Heart left ventricle (tissue), 13 donors: ENCODE results near the gene ATP7B.

ENCODE experiments used
- CTCF ChIP-seq, 12 donors: fragments of 200-600 bp; sonication (generic) in 4 of 12; IDR thresholded peaks; one replicate each; pipeline versions ENCODE4 v1.5.0 to v1.8.0; 2018 to 2022; ENCODE audit warnings: antibody characterized with exemption in 12 of 12, mild to moderate bottlenecking in 5 of 12
- POLR2A ChIP-seq, 2 donors: fragments of 450-650 bp; IDR thresholded peaks; one replicate each; pipeline ENCODE4 v1.6.1; 2017; ENCODE audit warnings: antibody characterized with exemption in 2 of 2, mild to moderate bottlenecking in 2 of 2, moderate library complexity in 2 of 2
- donor health status: ischemic (EF 13 %, LVEDD 7.1; RV severe dilation, severe dysfunction).
- donor health status: DM: no; HTN: yes; CAD: no.
- donor health status: DM: no; HTN: no; CAD: no.
- donor health status: ischemic (EF 25% LVEDD 6.9; RV normal size, moderate dysfunction).
- donor health status: ischemic (EF 25% LVEDD 5.7; RV mildly dilated, moderate dysfunction).
- donor health status: ischemic (EF 35%, LVEDD 5.7; RV mildly dilated, moderate dysfunction).
- donor health status: nonischemic (EF 11% LVEDD 7.7; RV severe dilation, severe dysfunction).
- donor health status: DM: yes; HTN: yes; CAD: no.
- donor health status: PGD.
- donor health status: ischemic (EF 29% LVEDD 5.4; RV normal size, mild dysfunction).
- donor health status: nonischemic (EF 23%, LVEDD 6.1; RV moderate dilation, normal function).

GRCh38 chr13:51928231-51928630 is 83.0 kb downstream of the ATP7B start:
- TF ChIP-seq POLR2A (IDR thresholded peaks at IDR 0.05), result no peak
- TF ChIP-seq CTCF (IDR thresholded peaks at IDR 0.05), result no peak
